A673 (cell line): ENCODE measurements around the gene MAP2K6.

Source experiments
- CTCF ChIP-seq: fragments of 300-800, 200-600 bp; sonication (generic); conservative IDR thresholded peaks from 2 replicates; pipeline ENCODE4 v1.5.1; 2017; ENCODE audit warnings: low read depth, mild to moderate bottlenecking, antibody characterized with exemption, low read length, moderate library complexity, mixed read lengths
- EZH2 ChIP-seq: fragments of 200-600 bp; sonication (generic); IDR thresholded peaks from 2 replicates; pipeline ENCODE4 v1.6.1; 2017; ENCODE audit warnings: borderline replicate concordance, low read depth, mild to moderate bottlenecking, mixed read lengths, antibody characterized with exemption, low read length; ENCODE audit not compliant: poor library complexity, severe bottlenecking

GRCh38 chr17:69577098-69577497, 162.6 kb downstream of the MAP2K6 start:
- TF ChIP-seq CTCF: no peak
- TF ChIP-seq EZH2: no peak
